Lung (tissue), 12 donors: ENCODE results near the gene ABCC9. TPM values are rescaled to one million over a fixed set of nuclear protein-coding genes. Genes with fewer than 3 reads are reported as not detected.

Source experiments
- ATAC-seq: fragments of 200-7000 bp; cut with Tn5 transposase; one replicate; pipeline ENCODE4 v1.9.1; 2020; ENCODE audit warnings: moderate number of reproducible peaks; ENCODE audit not compliant: insufficient read depth, low FRiP score
- DNase-seq, 3 donors: peaks; one replicate each; pipeline ENCODE4 v3.0.0-alpha.2; 2013 to 2017
- H3K27ac ChIP-seq, 2 donors: one replicate each; pipeline ENCODE4 v1.5.1; 2013; ENCODE audit warnings: mild to moderate bottlenecking in 2 of 2, moderate library complexity in 2 of 2, control low read depth in 1 of 2, inconsistent platforms in 1 of 2, low read depth in 1 of 2, low read length in 1 of 2
- H3K27me3 ChIP-seq, 3 donors: one replicate each; pipeline ENCODE4 v1.5.1; 2013; ENCODE audit warnings: low read length in 2 of 3; ENCODE audit not compliant: control insufficient read depth in 3 of 3, insufficient read depth in 3 of 3
- H3K36me3 ChIP-seq, 4 donors: one replicate each; pipeline ENCODE4 v1.5.1; 2013; ENCODE audit warnings: low read length in 4 of 4, mild to moderate bottlenecking in 1 of 4, moderate library complexity in 1 of 4; ENCODE audit not compliant: control insufficient read depth in 4 of 4, insufficient read depth in 4 of 4
- H3K4me1 ChIP-seq, 5 donors: one replicate each; pipeline ENCODE4 v1.5.1; 2013; ENCODE audit warnings: low read length in 5 of 5, mild to moderate bottlenecking in 2 of 5, moderate library complexity in 1 of 5; ENCODE audit not compliant: control insufficient read depth in 5 of 5, insufficient read depth in 5 of 5
- H3K4me3 ChIP-seq: one replicate; pipeline ENCODE4 v1.5.1; 2013; ENCODE audit warnings: mild to moderate bottlenecking, control low read depth, moderate library complexity
- H3K9ac ChIP-seq, 2 donors: one replicate each; pipeline ENCODE4 v1.5.1; 2013; ENCODE audit warnings: low read length in 2 of 2, control low read depth in 1 of 2; ENCODE audit not compliant: insufficient read depth in 1 of 2
- H3K9me3 ChIP-seq, 4 donors: one replicate each; pipeline ENCODE4 v1.5.1; 2013; ENCODE audit warnings: low read length in 3 of 4, mild to moderate bottlenecking in 1 of 4, moderate library complexity in 1 of 4; ENCODE audit not compliant: control insufficient read depth in 4 of 4, insufficient read depth in 3 of 4
- CTCF ChIP-seq: IDR thresholded peaks from 2 replicates; pipeline ENCODE4 v1.5.1; 2012; ENCODE audit warnings: mild to moderate bottlenecking; ENCODE audit errors: control extremely low read depth, extremely low read depth
- WGBS, 2 donors: extraction: QIAGEN DNeasy Blood & Tissue Kit; methylation state at CpG; one replicate each; pipeline ENCODE4 v1.1.7; 2013; 5-methylcytosine and 5-hydroxymethylcytosine counted together
- polyA plus RNA-seq, 2 donors: library from polyadenylated mRNA; stranded (reverse); fragments of 200-250 nt; gene quantifications; one replicate each; pipeline ENCODE4 v1.2.1, GENCODE V29; 2013
- total RNA-seq, 2 donors: library from RNA; depleted of rRNA in 1 of 2; stranded (reverse); fragments of >200 nt in 1 of 2; gene quantifications; one replicate each; pipeline ENCODE4 v1.2.1, GENCODE V29; 2014 to 2021
- donor health status: control.
- donor health status: control.
- donor health status: Bipolar disorder and iron deficiency.
- donor health status: healthy.
- donor health status: DM: yes; HTN: yes; CAD: no.

Gene ABCC9
- total and polyA plus RNA-seq, 4 donors, result 2.5 to 33.4 (median 7.7) TPM

- Histone ChIP-seq H3K4me3 (no peak overlapping the region), H3K9ac (no peak overlapping the region), H3K27ac (no peak overlapping the region), H3K4me1 (peaks cover 0 to 4% (median 0%) of the 10 kb centered on the region in 5 donors), H3K9me3 (no peaks in the 10 kb centered on the region), H3K27me3 (no peaks in the 10 kb centered on the region), H3K36me3 (peaks cover 0 to 26% (median 16%) of the 10 kb centered on the region in 4 donors)
- no peak for ATAC-seq
- TF ChIP-seq CTCF, result no peak
- DNase-seq, result no peak
- WGBS, 2 donors, result 79 to 88% methylated on average over 2 of the region's 2 CpGs
Observed at GRCh38 chr12:21766403-21766802, 174.8 kb downstream of the ABCC9 start.

DNA sequence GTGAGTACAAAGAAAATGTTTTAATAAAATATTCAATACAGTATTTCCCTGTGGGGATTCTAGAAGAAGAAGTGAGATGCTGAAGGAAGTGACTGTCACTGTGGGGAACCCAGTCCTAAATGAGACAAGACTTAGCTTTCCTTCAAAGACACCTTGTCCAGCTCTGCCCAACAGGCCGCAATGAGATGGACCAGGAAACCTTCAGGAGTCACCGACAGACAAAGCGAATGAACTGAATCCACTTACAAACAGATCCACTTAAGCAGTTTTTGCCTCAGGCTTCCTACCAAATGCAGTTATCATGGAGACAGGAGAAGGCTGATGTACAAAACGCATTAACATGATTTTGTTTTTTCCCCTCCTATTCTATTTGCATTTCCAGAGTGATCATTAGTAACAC, 176.3 kb downstream of the ABCC9 start:
- TF ChIP-seq CTCF, result no peak
- 96 to 97% methylated on average over 4 of the region's 4 CpGs for WGBS, 2 donors
- ATAC-seq (no peak), DNase-seq (no peak)
- H3K27ac ChIP-seq, result no peak overlapping the region
- no peaks in the 10 kb centered on the region for H3K27me3 ChIP-seq
- H3K9me3 ChIP-seq, result no peaks in the 10 kb centered on the region
- no peak overlapping the region for H3K4me3 ChIP-seq
- peaks cover 0 to 23% (median 15%) of the 10 kb centered on the region in 4 donors for H3K36me3 ChIP-seq
- no peak overlapping the region for H3K9ac ChIP-seq
- peaks cover 0 to 10% (median 0%) of the 10 kb centered on the region in 5 donors for H3K4me1 ChIP-seq

GRCh38 chr12:21764065-21764464, 177.2 kb downstream of the ABCC9 start:
- Histone ChIP-seq H3K9ac (no peak overlapping the region), H3K36me3 (peaks cover 0 to 23% (median 15%) of the 10 kb centered on the region in 4 donors), H3K4me3 (no peak overlapping the region), H3K27ac (no peak overlapping the region), H3K9me3 (no peaks in the 10 kb centered on the region), H3K4me1 (peaks cover 0 to 10% (median 0%) of the 10 kb centered on the region in 5 donors), H3K27me3 (no peaks in the 10 kb centered on the region)
- ATAC-seq (no peak), DNase-seq (peak in 2 of 3 donors; percentile 59 to 82)
- 65 to 78% methylated on average over 2 of the region's 2 CpGs for WGBS, 2 donors
- no peak for TF ChIP-seq CTCF

DNA sequence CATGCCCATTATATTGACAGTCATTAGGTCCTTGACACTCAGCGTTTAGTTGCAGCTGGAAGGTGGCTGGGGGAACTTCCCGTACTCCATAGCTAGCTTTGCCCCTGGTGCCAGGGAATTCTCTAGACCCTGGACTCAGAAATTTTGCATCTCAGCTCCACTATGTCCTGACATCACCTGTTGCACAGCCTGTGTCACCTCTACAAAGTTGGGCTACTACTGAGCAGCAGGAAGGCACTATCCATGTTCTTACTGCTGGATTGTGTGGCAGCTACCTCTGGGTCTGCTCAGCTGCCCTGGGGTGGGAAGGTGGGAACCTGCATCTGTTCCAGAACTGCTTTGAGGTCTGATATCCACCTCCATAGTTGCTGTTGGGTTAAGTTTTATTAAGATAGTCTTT, 177.7 kb downstream of the ABCC9 start:
- peaks cover 0 to 10% (median 0%) of the 10 kb centered on the region in 5 donors for H3K4me1 ChIP-seq
- H3K27me3 ChIP-seq, result no peaks in the 10 kb centered on the region
- no peaks in the 10 kb centered on the region for H3K9me3 ChIP-seq
- no peak overlapping the region for H3K4me3 ChIP-seq
- no peak for ATAC-seq
- peaks cover 0 to 23% (median 15%) of the 10 kb centered on the region in 4 donors for H3K36me3 ChIP-seq
- no peak for DNase-seq
- TF ChIP-seq CTCF, result no peak
- no peak overlapping the region for H3K9ac ChIP-seq
- 76 to 81% methylated on average over 2 of the region's 2 CpGs for WGBS, 2 donors
- no peak overlapping the region for H3K27ac ChIP-seq
